HG03159 (cell line): ENCODE results near the gene SV2C.

Experiments used
- ATAC-seq: cut with Tn5 transposase; IDR thresholded peaks from one replicate; pipeline ENCODE4 v1.9.1; 2021; ENCODE audit warnings: mild to moderate bottlenecking, moderate library complexity; ENCODE audit not compliant: unreplicated experiment

Gene SV2C

DNA sequence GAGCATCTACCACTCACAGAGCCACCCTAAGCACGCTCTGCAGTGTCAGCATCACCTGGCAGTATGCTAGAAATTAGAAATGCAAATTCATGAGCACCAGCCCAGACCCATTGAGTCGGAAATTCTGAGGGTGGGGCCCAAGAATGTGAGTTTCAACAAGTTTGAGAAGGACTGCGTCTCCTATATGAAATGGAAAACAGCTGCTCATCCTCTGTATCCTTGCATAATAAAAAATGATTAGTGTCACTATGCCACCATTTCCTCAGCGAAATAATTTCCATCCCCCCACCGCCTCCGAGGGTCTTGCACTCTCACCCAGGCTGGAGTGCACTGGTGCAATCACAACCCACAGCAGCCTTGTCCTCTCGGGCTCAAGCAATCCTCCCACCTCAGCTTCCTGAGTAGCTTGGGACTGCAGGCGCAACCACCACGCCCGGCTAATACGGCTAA is 318.6 kb downstream of the SV2C start:
- peak; percentile 28 for ATAC-seq

DNA sequence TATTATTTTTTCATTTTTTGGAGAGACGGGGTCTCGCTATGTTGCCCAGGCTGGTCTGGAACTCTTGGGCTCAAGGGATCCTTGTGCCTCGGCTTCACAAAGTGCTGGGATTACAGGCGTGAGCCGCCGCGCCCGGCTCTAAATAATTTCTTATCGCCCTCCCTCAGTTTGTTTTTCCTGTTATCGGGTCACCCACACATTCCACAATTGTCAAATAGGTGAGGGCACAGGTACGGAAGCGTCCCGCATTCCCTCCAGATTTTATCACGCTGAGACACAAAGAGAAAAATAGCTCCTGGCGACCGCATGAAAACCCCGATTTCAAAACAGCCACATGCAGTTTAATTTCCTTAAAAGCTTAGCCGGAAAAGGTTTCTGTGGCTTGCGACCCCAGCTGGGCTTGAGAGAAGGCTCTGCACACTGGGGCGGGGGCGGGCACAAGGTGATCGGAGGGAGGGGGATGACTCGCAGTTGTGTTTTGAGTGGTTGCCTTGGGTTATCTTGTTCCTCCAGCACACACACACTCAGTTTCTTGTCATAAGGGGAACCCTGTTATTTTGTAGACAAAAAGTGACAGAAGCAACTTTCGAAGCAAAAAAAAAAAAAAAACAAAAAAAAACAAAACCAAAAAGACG is 319.2 kb downstream of the SV2C start:
- ATAC-seq: peak; percentile 54

DNA sequence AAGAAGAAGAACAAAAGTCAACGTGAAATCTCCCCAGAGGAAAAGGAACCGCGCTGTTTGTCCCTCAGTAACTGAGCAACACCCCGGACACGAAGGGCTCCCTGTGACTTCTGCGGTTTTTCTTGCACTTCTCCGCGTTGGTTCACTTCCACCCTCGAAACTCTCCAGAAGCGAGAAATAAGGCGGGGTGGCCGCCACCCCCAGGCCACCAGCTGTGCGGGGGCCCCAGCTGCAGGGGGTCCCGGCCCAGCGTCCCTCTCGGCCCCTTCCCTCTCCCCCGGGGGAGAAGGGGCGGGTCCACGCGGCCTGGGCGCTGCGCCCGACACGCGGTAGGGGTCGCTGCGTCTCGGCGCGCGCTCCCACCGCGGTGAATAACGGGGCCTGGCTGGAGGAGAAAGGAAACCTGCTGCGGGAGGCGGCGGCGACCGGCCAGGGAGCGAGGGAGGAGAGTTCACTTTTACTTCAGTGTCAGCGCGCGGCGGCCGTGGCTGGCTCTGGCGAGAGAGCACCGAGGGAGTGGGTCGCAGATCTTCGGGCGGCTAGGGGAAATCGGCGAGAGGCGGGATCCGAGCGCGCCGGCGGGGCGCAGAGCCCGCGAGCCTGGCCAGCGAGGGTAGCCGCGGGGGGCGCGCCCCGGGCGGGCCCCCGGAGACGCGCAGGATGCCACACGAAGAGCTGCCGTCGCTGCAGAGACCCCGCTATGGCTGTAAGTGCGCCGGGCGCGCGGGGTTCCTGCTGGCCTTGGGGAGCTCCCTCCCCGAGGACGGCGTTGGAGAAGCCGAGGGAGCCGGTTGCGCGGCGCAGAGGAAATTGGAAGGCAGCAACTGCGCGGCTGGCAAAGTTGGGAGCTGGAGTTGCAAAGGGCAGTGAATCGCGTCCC is 319.9 kb downstream of the SV2C start, which contains the start of gene IQGAP2:
IQGAP2 (plus strand) TSS at position 400 of the 880 bp plus-strand sequence; CDS start at position 661, 261 bp downstream.
- ATAC-seq: peak; percentile 59
